SK-N-SH (cell line): ENCODE data around the gene AOAH.

ENCODE experiments used
- CHD2 ChIP-seq: fragments of 150-350 bp; IDR thresholded peaks from 2 replicates; pipeline ENCODE4 v1.6.1; 2018; ENCODE audit warnings: low read length; ENCODE audit not compliant: partially characterized antibody
- CTCF ChIP-seq: fragments of 200-600 bp; sonication (generic); IDR thresholded peaks from 2 replicates; pipeline ENCODE4 v1.6.1; 2017; ENCODE audit warnings: antibody characterized with exemption, mild to moderate bottlenecking, moderate library complexity
- RCOR1 ChIP-seq: fragments of 150-350 bp; IDR thresholded peaks from 2 replicates; pipeline ENCODE4 v1.6.1; 2017; ENCODE audit warnings: antibody characterized with exemption, low read length
- TF ChIP-seq, protein P1 (sequence below): IDR thresholded peaks from 2 replicates; pipeline ENCODE4 v1.4.0; 2012; ENCODE audit warnings: low read depth, borderline replicate concordance

- TF ChIP-seq, protein P1, sequence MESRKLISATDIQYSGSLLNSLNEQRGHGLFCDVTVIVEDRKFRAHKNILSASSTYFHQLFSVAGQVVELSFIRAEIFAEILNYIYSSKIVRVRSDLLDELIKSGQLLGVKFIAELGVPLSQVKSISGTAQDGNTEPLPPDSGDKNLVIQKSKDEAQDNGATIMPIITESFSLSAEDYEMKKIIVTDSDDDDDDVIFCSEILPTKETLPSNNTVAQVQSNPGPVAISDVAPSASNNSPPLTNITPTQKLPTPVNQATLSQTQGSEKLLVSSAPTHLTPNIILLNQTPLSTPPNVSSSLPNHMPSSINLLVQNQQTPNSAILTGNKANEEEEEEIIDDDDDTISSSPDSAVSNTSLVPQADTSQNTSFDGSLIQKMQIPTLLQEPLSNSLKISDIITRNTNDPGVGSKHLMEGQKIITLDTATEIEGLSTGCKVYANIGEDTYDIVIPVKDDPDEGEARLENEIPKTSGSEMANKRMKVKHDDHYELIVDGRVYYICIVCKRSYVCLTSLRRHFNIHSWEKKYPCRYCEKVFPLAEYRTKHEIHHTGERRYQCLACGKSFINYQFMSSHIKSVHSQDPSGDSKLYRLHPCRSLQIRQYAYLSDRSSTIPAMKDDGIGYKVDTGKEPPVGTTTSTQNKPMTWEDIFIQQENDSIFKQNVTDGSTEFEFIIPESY, result no peak
- TF ChIP-seq RCOR1 (no peak), CHD2 (no peak), CTCF (no peak)
These were observed 69.9 kb downstream of the AOAH start for GRCh38 chr7:36654436-36654835.
